Activated CD8-positive, alpha-beta memory T cell treated with anti-CD3 and anti-CD28 coated beads, Interleukin-2, amount 10 ng/mL, durations not matched to agents 7 days and 5 days (primary cell): ENCODE data around the gene YWHAE. TPM values are rescaled to one million over a fixed set of nuclear protein-coding genes. Genes with fewer than 3 reads are reported as not detected.
"Not testable (repeated sequence)": the region's sequence is repeated elsewhere in the genome, so short reads cannot be mapped to it uniquely, and the experiment has no call there.

Experiments used
- ATAC-seq: fragments of 150-1000 bp; cut with Tn5 transposase; one replicate; pipeline ENCODE4 v1.10.0; 2021; ENCODE audit warnings: moderate library complexity
- CTCF ChIA-PET: fragments of 350-600 bp; sonication (Branson Sonifier 250); formaldehyde crosslinking; loops from one replicate; lab custom pipeline; 2021; ENCODE audit warnings: antibody characterized with exemption; lab: Charles Lee
- DNase-seq: peaks from one replicate; pipeline ENCODE4 v3.0.0-alpha.2; 2020
- H3K27ac Mint-ChIP-seq: one replicate; pipeline ENCODE4 v1.8.0; 2021; ENCODE audit warnings: mild to moderate bottlenecking, mixed read lengths
- H3K27me3 Mint-ChIP-seq: one replicate; pipeline ENCODE4 v1.8.0; 2021; ENCODE audit warnings: mixed read lengths
- H3K36me3 Mint-ChIP-seq: one replicate; pipeline ENCODE4 v1.8.0; 2021; ENCODE audit warnings: mild to moderate bottlenecking, mixed read lengths
- H3K4me1 Mint-ChIP-seq: one replicate; pipeline ENCODE4 v1.8.0; 2021; ENCODE audit warnings: mixed read lengths
- H3K4me3 Mint-ChIP-seq: one replicate; pipeline ENCODE4 v1.8.0; 2021; ENCODE audit warnings: mild to moderate bottlenecking, moderate library complexity, mixed read lengths
- H3K9me3 Mint-ChIP-seq: one replicate; pipeline ENCODE4 v1.8.0; 2022; ENCODE audit warnings: low read depth, mixed read lengths
- total RNA-seq, 2 experiments: library from RNA; stranded (reverse); gene quantifications; one replicate each; pipeline ENCODE4 v1.2.3, GENCODE V29; 2021

Gene YWHAE
- total RNA-seq, 2 experiments from 2014 or later: 341 to 452 TPM

GRCh38 chr17:1362065-1362848 lies 37.8 kb downstream of the YWHAE start:
- H3K9me3 Mint-ChIP-seq: no peaks in the 10 kb centered on the region

GRCh38 chr17:1360975-1361374 lies 39.0 kb downstream of the YWHAE start:
- DNase-seq (peak; percentile 69), ATAC-seq (peak; percentile 34)
- CTCF ChIA-PET: interaction anchor here (0.6 to 2.5 kb wide), 9 partner anchors 11 to 269 kb away, joined by 3 to 31 read pairs (median 6); partner anchors contain the start of genes CRK, INPP5K and SLC43A2
- Mint-ChIP-seq H3K9me3 (no peaks in the 10 kb centered on the region), H3K4me1 (peaks cover 59% of the 10 kb centered on the region), H3K4me3 (peak overlapping the region; percentile 54), H3K27ac (peak overlapping the region; percentile 89), H3K27me3 (no peaks in the 10 kb centered on the region), H3K36me3 (peaks cover 47% of the 10 kb centered on the region)

More at GRCh38 chr17:1362065-1362848, 37.8 kb downstream of the YWHAE start:
- Mint-ChIP-seq H3K36me3 (peaks cover 38% of the 10 kb centered on the region), H3K4me3 (peak overlapping the region; percentile 26), H3K27ac (peak overlapping the region; percentile 84), H3K4me1 (peaks cover 68% of the 10 kb centered on the region), H3K27me3 (no peaks in the 10 kb centered on the region)
- CTCF ChIA-PET: interaction anchor here (0.6 to 2.5 kb wide), 22 partner anchors 10 to 286 kb away, joined by 3 to 31 read pairs (median 4); partner anchors contain the start of genes CRK, INPP5K and SLC43A2
- DNase-seq (peak; percentile 62), ATAC-seq (peak; percentile 73)

- H3K4me3 Mint-ChIP-seq: peak overlapping the region; percentile 54
- H3K27ac Mint-ChIP-seq: peak overlapping the region; percentile 89
- ATAC-seq (peak; percentile 22), DNase-seq (peak; percentile 58)
- peaks cover 53% of the 10 kb centered on the region for H3K4me1 Mint-ChIP-seq
- H3K9me3 Mint-ChIP-seq, H3K27me3 Mint-ChIP-seq: not testable (repeated sequence)
- peaks cover 48% of the 10 kb centered on the region for H3K36me3 Mint-ChIP-seq
- CTCF ChIA-PET: interaction anchor here (2.5 kb wide), 1 partner anchor 156 kb away, joined by 31 read pairs; the partner anchor contains the start of gene INPP5K
Measured at GRCh38 chr17:1360315-1360714, 39.7 kb downstream of the YWHAE start.

- peaks cover 6% of the 10 kb centered on the region for H3K4me1 Mint-ChIP-seq
- no peaks in the 10 kb centered on the region for H3K27me3 Mint-ChIP-seq
- H3K27ac Mint-ChIP-seq: no peak overlapping the region
- CTCF ChIA-PET: interaction anchor here (0.6 to 1.0 kb wide), 4 partner anchors 8 to 469 kb away, joined by 3 to 5 read pairs (median 3); no protein-coding TSS in a partner anchor
- peaks cover 52% of the 10 kb centered on the region for H3K36me3 Mint-ChIP-seq
- ATAC-seq (no peak), DNase-seq (no peak)
- no peaks in the 10 kb centered on the region for H3K9me3 Mint-ChIP-seq
- no peak overlapping the region for H3K4me3 Mint-ChIP-seq
Measured at GRCh38 chr17:1354030-1354429, 46.0 kb downstream of the YWHAE start.

- H3K9me3 Mint-ChIP-seq, ATAC-seq, H3K27me3 Mint-ChIP-seq, H3K27ac Mint-ChIP-seq, H3K4me3 Mint-ChIP-seq, DNase-seq: not testable (repeated sequence)
- Mint-ChIP-seq H3K36me3 (peaks cover 51% of the 10 kb centered on the region), H3K4me1 (peaks cover 13% of the 10 kb centered on the region)
- CTCF ChIA-PET: interaction anchor here (2.1 kb wide), 1 partner anchor 13 kb away, joined by 9 read pairs; no protein-coding TSS in a partner anchor
Measured at GRCh38 chr17:1352530-1352929, 47.5 kb downstream of the YWHAE start.

- no peaks in the 10 kb centered on the region for H3K9me3 Mint-ChIP-seq
- H3K27me3 Mint-ChIP-seq: no peaks in the 10 kb centered on the region
- H3K4me1 Mint-ChIP-seq: peaks cover 15% of the 10 kb centered on the region
- H3K36me3 Mint-ChIP-seq: peaks cover 52% of the 10 kb centered on the region
- ATAC-seq (no peak), DNase-seq (no peak)
- CTCF ChIA-PET: interaction anchor here (2.1 kb wide), 1 partner anchor 13 kb away, joined by 9 read pairs; no protein-coding TSS in a partner anchor
- no peak overlapping the region for H3K4me3 Mint-ChIP-seq
- H3K27ac Mint-ChIP-seq: no peak overlapping the region
Measured at GRCh38 chr17:1351971-1352370, 48.1 kb downstream of the YWHAE start.

GRCh38 chr17:1351275-1351674 lies 48.7 kb downstream of the YWHAE start:
- DNase-seq (no peak), ATAC-seq (no peak)
- Mint-ChIP-seq H3K36me3 (peaks cover 50% of the 10 kb centered on the region), H3K27me3 (no peaks in the 10 kb centered on the region), H3K4me1 (peaks cover 19% of the 10 kb centered on the region), H3K27ac (no peak overlapping the region), H3K9me3 (no peaks in the 10 kb centered on the region), H3K4me3 (no peak overlapping the region)
- CTCF ChIA-PET: interaction anchor here (0.5 to 2.1 kb wide), 3 partner anchors 11 to 65 kb away, joined by 3 to 9 read pairs (median 3); no protein-coding TSS in a partner anchor

- peaks cover 57% of the 10 kb centered on the region for H3K36me3 Mint-ChIP-seq
- peak overlapping the region; percentile 86 for H3K27ac Mint-ChIP-seq
- H3K4me1 Mint-ChIP-seq: peaks cover 25% of the 10 kb centered on the region
- H3K4me3 Mint-ChIP-seq: peak overlapping the region; percentile 60
- CTCF ChIA-PET: no interaction called here
- no peak for DNase-seq
- H3K9me3 Mint-ChIP-seq: no peaks in the 10 kb centered on the region
- no peaks in the 10 kb centered on the region for H3K27me3 Mint-ChIP-seq
- ATAC-seq: peak; percentile 54
Measured at GRCh38 chr17:1347589-1348323, 52.3 kb downstream of the YWHAE start.

GRCh38 chr17:1344521-1344920 lies 55.5 kb downstream of the YWHAE start:
- Mint-ChIP-seq H3K27ac (no peak overlapping the region), H3K9me3 (no peaks in the 10 kb centered on the region), H3K27me3 (no peaks in the 10 kb centered on the region), H3K4me3 (no peak overlapping the region), H3K36me3 (peaks cover 36% of the 10 kb centered on the region), H3K4me1 (peaks cover 22% of the 10 kb centered on the region)
- no peak for ATAC-seq
- no peak for DNase-seq
- CTCF ChIA-PET: interaction anchor here (1.5 to 2.3 kb wide), 2 partner anchors 20 to 289 kb away, joined by 3 to 8 read pairs; no protein-coding TSS in a partner anchor

GRCh38 chr17:1343554-1343953 lies 56.5 kb downstream of the YWHAE start:
- H3K27me3 Mint-ChIP-seq: no peaks in the 10 kb centered on the region

GRCh38 chr17:1340371-1340770 lies 59.7 kb downstream of the YWHAE start:
- CTCF ChIA-PET: interaction anchor here (1.1 to 3.2 kb wide), 3 partner anchors 8 to 73 kb away, joined by 3 to 15 read pairs (median 8); no protein-coding TSS in a partner anchor
- no peak overlapping the region for H3K27ac Mint-ChIP-seq
- H3K36me3 Mint-ChIP-seq: peaks cover 19% of the 10 kb centered on the region
- no peak overlapping the region for H3K4me3 Mint-ChIP-seq
- no peaks in the 10 kb centered on the region for H3K9me3 Mint-ChIP-seq
- H3K4me1 Mint-ChIP-seq: peaks cover 3% of the 10 kb centered on the region
- DNase-seq (no peak), ATAC-seq (no peak)
- H3K27me3 Mint-ChIP-seq: no peaks in the 10 kb centered on the region

More at GRCh38 chr17:1343554-1343953, 56.5 kb downstream of the YWHAE start:
- no peak overlapping the region for H3K27ac Mint-ChIP-seq
- no peak for ATAC-seq
- peaks cover 21% of the 10 kb centered on the region for H3K4me1 Mint-ChIP-seq
- H3K36me3 Mint-ChIP-seq: peaks cover 36% of the 10 kb centered on the region
- no peaks in the 10 kb centered on the region for H3K9me3 Mint-ChIP-seq
- DNase-seq: no peak
- no peak overlapping the region for H3K4me3 Mint-ChIP-seq
- CTCF ChIA-PET: no interaction called here

- Mint-ChIP-seq H3K4me3 (no peak overlapping the region), H3K36me3 (no peaks in the 10 kb centered on the region), H3K27ac (no peak overlapping the region), H3K4me1 (peaks cover 10% of the 10 kb centered on the region), H3K27me3 (peaks cover 4% of the 10 kb centered on the region), H3K9me3 (no peaks in the 10 kb centered on the region)
- DNase-seq: peak; percentile 50
- ATAC-seq: peak; percentile 46
- CTCF ChIA-PET: interaction anchor here (0.7 to 4.4 kb wide), 12 partner anchors 10 to 210 kb away, joined by 3 to 47 read pairs (median 12); partner anchors contain the start of gene TRARG1
Measured at GRCh38 chr17:1331708-1332107, 68.3 kb downstream of the YWHAE start.
